Thyroid gland (tissue), 4 donors: Measurements from ENCODE around the gene PCID2. TPM values are rescaled to one million over a fixed set of nuclear protein-coding genes. Genes with fewer than 3 reads are reported as not detected.

ENCODE experiments used
- DNase-seq, 2 donors: peaks; one replicate each; pipeline ENCODE4 v3.0.0-alpha.2; 2019
- H3K27ac ChIP-seq, 3 donors: fragments of 200-600 bp; sonication (generic); 1 replicate in 2 of 3; 2 replicates in 1 of 3; pipeline ENCODE4 v1.5.1; 2016 to 2019; ENCODE audit warnings: mild to moderate bottlenecking in 1 of 3, moderate library complexity in 1 of 3
- H3K27me3 ChIP-seq: fragments of 200-600 bp; sonication (generic); one replicate; pipeline ENCODE4 v1.5.1; 2019
- H3K36me3 ChIP-seq, 2 donors: fragments of 200-600 bp; sonication (generic); one replicate each; pipeline ENCODE4 v1.5.1; 2016 to 2019
- H3K4me1 ChIP-seq, 2 donors: fragments of 200-600 bp; sonication (generic); one replicate each; pipeline ENCODE4 v1.5.1; 2017 to 2019
- H3K4me3 ChIP-seq, 3 donors: fragments of 200-600 bp; sonication (generic); replicated peaks in 1 of 3; 1 replicate in 2 of 3; 2 replicates in 1 of 3; pipeline ENCODE4 v1.5.1; 2016; ENCODE audit warnings: mild to moderate bottlenecking in 1 of 3
- H3K9me3 ChIP-seq: fragments of 200-600 bp; sonication (generic); one replicate; pipeline ENCODE4 v1.5.1; 2017
- CTCF ChIP-seq, 6 experiments: fragments of 200-600 bp in 3 of 6; fragments of 450-650 bp in 3 of 6; sonication (generic) in 3 of 6; IDR thresholded peaks; one replicate each; pipeline ENCODE4 v1.5.1; 2016 to 2019; ENCODE audit warnings: antibody characterized with exemption in 6 of 6, mild to moderate bottlenecking in 2 of 6, inconsistent platforms in 1 of 6, moderate library complexity in 1 of 6
- POLR2A ChIP-seq, 2 donors: fragments of 450-650 bp; IDR thresholded peaks; one replicate each; pipeline ENCODE4 v1.6.1; 2017; ENCODE audit warnings: antibody characterized with exemption in 2 of 2, mild to moderate bottlenecking in 2 of 2, moderate library complexity in 1 of 2
- WGBS, 2 donors: methylation state at CpG; one replicate each; pipeline ENCODE4 v1.1.5; 2017; 5-methylcytosine and 5-hydroxymethylcytosine counted together
- intact Hi-C: fragments of 100-400 bp; cut with DNase I; formaldehyde crosslinking; loops from one replicate; pipeline ENCODE4 v1.15.1; 2023
- total RNA-seq, 4 donors: library from RNA; depleted of rRNA; stranded (reverse); fragments of >200 nt; gene quantifications; one replicate each; pipeline ENCODE4 v1.2.3, GENCODE V29; 2016

The PCID2 gene
- total RNA-seq, 4 donors from 2014 or later: 50.5 to 75.6 (median 56.5) TPM

- no peak overlapping the region for H3K4me3 ChIP-seq
- H3K9me3 ChIP-seq: no peaks in the 10 kb centered on the region
- no peak for TF ChIP-seq POLR2A (IDR thresholded peaks at IDR 0.05)
- no peak for TF ChIP-seq CTCF (IDR thresholded peaks at IDR 0.05)
- no peaks in the 10 kb centered on the region for H3K27me3 ChIP-seq
- 96% methylated on average over 2 of the region's 2 CpGs for WGBS, 2 donors
- no peaks in the 10 kb centered on the region for H3K4me1 ChIP-seq
- H3K36me3 ChIP-seq: peaks cover 36 to 37% of the 10 kb centered on the region in 2 donors
- intact Hi-C loops: no loop called here
- no peak overlapping the region for H3K27ac ChIP-seq
- DNase-seq: no peak
Observed at GRCh38 chr13:113192902-113193301, 15.6 kb downstream of the PCID2 start.

GRCh38 chr13:113192279-113192678 is 16.2 kb downstream of the PCID2 start:
- Histone ChIP-seq H3K4me1 (no peaks in the 10 kb centered on the region), H3K27ac (no peak overlapping the region), H3K4me3 (no peak overlapping the region), H3K36me3 (peaks cover 30 to 31% of the 10 kb centered on the region in 2 donors), H3K9me3 (no peaks in the 10 kb centered on the region), H3K27me3 (no peaks in the 10 kb centered on the region)
- intact Hi-C loops: no loop called here
- no peak for DNase-seq
- TF ChIP-seq CTCF (IDR thresholded peaks at IDR 0.05) (no peak), POLR2A (IDR thresholded peaks at IDR 0.05) (no peak)
- 82 to 88% methylated on average over 4 of the region's 4 CpGs for WGBS, 2 donors

GRCh38 chr13:113190181-113190580 is 18.3 kb downstream of the PCID2 start:
- Histone ChIP-seq H3K27me3 (no peaks in the 10 kb centered on the region), H3K4me3 (no peak overlapping the region), H3K27ac (no peak overlapping the region), H3K4me1 (no peaks in the 10 kb centered on the region), H3K36me3 (peaks cover 14 to 20% of the 10 kb centered on the region in 2 donors), H3K9me3 (no peaks in the 10 kb centered on the region)
- TF ChIP-seq CTCF (IDR thresholded peaks at IDR 0.05): no peak
- TF ChIP-seq POLR2A (IDR thresholded peaks at IDR 0.05): no peak
- DNase-seq: no peak
- 87 to 89% methylated on average over 4 of the region's 4 CpGs for WGBS, 2 donors
- intact Hi-C loops: no loop called here

- 95 to 96% methylated on average over 23 of the region's 23 CpGs for WGBS, 2 donors
- H3K27ac ChIP-seq: no peak overlapping the region
Observed at GRCh38 chr13:113187883-113188665, 20.4 kb downstream of the PCID2 start.

More at GRCh38 chr13:113187883-113188665, 20.4 kb downstream of the PCID2 start:
- TF ChIP-seq CTCF (IDR thresholded peaks at IDR 0.05): no peak
- no peak for TF ChIP-seq POLR2A (IDR thresholded peaks at IDR 0.05)
- H3K4me1 ChIP-seq: no peaks in the 10 kb centered on the region
- H3K9me3 ChIP-seq: no peaks in the 10 kb centered on the region
- no peaks in the 10 kb centered on the region for H3K27me3 ChIP-seq
- no peak for DNase-seq
- H3K36me3 ChIP-seq: peaks cover 13 to 21% of the 10 kb centered on the region in 2 donors
- no peak overlapping the region for H3K4me3 ChIP-seq
- intact Hi-C loops: no loop called here
